ENCODE results near the gene ZNF536. TPM values are rescaled to one million over a fixed set of nuclear protein-coding genes. Genes with fewer than 3 reads are reported as not detected.

The ZNF536 gene
- total RNA-seq, 1 experiment from 2014 or later: not detected

GRCh38 chr19:30334841-30335240 lies 37.3 kb upstream of the ZNF536 start:
- H3K4me1 ChIP-seq (ENCODE audit: insufficient read depth, low read length): no peaks in the 10 kb centered on the region
- H4K20me1 ChIP-seq (ENCODE audit: low read length): no peaks in the 10 kb centered on the region
- ChIA-PET POLR2A (ENCODE audit: unreplicated experiment) (no interaction called here), CTCF (no interaction called here)
- H2AFZ ChIP-seq (ENCODE audit: low read length): no peak overlapping the region
- no peaks in the 10 kb centered on the region for H3K79me2 ChIP-seq (ENCODE audit: low read length)
- H3K4me3 ChIP-seq (ENCODE audit: low read length): no peak overlapping the region
- no peak overlapping the region for H3K9ac ChIP-seq (ENCODE audit: low read length)
- no peak overlapping the region for H3K4me2 ChIP-seq (ENCODE audit: low read length)
- DNase-seq (no peak), ATAC-seq (no peak)
- no peaks in the 10 kb centered on the region for H3K9me3 ChIP-seq (ENCODE audit: low read length)
- no peaks in the 10 kb centered on the region for H3K36me3 ChIP-seq (ENCODE audit: low read depth, low read length)
- TF ChIP-seq, protein P1, sequence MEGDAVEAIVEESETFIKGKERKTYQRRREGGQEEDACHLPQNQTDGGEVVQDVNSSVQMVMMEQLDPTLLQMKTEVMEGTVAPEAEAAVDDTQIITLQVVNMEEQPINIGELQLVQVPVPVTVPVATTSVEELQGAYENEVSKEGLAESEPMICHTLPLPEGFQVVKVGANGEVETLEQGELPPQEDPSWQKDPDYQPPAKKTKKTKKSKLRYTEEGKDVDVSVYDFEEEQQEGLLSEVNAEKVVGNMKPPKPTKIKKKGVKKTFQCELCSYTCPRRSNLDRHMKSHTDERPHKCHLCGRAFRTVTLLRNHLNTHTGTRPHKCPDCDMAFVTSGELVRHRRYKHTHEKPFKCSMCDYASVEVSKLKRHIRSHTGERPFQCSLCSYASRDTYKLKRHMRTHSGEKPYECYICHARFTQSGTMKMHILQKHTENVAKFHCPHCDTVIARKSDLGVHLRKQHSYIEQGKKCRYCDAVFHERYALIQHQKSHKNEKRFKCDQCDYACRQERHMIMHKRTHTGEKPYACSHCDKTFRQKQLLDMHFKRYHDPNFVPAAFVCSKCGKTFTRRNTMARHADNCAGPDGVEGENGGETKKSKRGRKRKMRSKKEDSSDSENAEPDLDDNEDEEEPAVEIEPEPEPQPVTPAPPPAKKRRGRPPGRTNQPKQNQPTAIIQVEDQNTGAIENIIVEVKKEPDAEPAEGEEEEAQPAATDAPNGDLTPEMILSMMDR (conservative IDR thresholded peaks at IDR 0.05; ENCODE audit: low read depth, low read length): no peak
- H3F3A ChIP-seq (ENCODE audit: low read length, unreplicated experiment): no peaks in the 10 kb centered on the region
- H3K9me2 ChIP-seq (replicated peaks; ENCODE audit: low read length): no peaks in the 10 kb centered on the region
- intact Hi-C loops (cut with micrococcal nuclease): no loop called here
- H3K27me3 ChIP-seq (ENCODE audit: low read length): no peaks in the 10 kb centered on the region
- no TSS peak for BruUV-seq (replicated peaks)
- no peak overlapping the region for H3K27ac ChIP-seq (ENCODE audit: low read length)

DNA sequence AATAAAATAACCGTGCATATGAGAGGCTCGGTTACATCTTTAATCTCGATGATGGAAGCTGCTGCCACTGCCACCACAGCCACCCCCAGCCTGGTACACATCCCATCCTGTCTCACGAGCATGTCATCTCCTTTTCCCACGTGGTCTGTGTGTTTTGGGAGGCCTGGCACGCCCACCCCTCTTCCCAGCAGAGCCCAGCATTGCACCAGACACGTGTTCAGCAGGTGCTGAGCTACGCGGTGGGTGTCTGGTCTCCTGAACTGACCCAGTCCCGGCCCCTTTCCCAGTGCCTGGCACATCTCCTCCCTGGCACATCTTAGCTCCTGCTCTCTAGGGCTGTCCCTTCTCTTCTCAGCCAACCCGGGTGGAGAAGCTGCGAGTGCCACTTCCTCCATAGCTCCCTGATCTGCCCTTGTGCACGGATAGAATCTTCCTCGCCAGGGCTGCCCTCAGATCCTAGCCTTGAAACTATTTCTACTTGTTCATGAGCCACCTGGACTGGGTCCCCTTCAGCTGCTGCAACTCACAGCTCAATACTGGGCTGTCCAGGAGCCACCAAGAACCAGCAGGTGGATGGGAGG lies 36.8 kb upstream of the ZNF536 start:
- Histone ChIP-seq H2AFZ (ENCODE audit: low read length) (no peak overlapping the region), H3K9me3 (ENCODE audit: low read length) (no peaks in the 10 kb centered on the region), H3K4me1 (ENCODE audit: insufficient read depth, low read length) (no peaks in the 10 kb centered on the region), H3K9me2 (replicated peaks; ENCODE audit: low read length) (no peaks in the 10 kb centered on the region), H3K27me3 (ENCODE audit: low read length) (no peaks in the 10 kb centered on the region), H3K9ac (ENCODE audit: low read length) (no peak overlapping the region), H3F3A (ENCODE audit: low read length, unreplicated experiment) (no peaks in the 10 kb centered on the region), H3K36me3 (ENCODE audit: low read depth, low read length) (no peaks in the 10 kb centered on the region), H3K79me2 (ENCODE audit: low read length) (no peaks in the 10 kb centered on the region), H3K4me3 (ENCODE audit: low read length) (no peak overlapping the region), H3K4me2 (ENCODE audit: low read length) (no peak overlapping the region), H3K27ac (ENCODE audit: low read length) (no peak overlapping the region), H4K20me1 (ENCODE audit: low read length) (no peaks in the 10 kb centered on the region)
- ChIA-PET CTCF (no interaction called here), POLR2A (ENCODE audit: unreplicated experiment) (no interaction called here)
- BruUV-seq (replicated peaks): no TSS peak
- no peak for DNase-seq
- ATAC-seq: no peak
- intact Hi-C loops (cut with micrococcal nuclease): no loop called here
- TF ChIP-seq EZH2 (IDR thresholded peaks at IDR 0.05; ENCODE audit: low read length, unreplicated experiment): no peak
- no peak for TF ChIP-seq EZH2phosphoT487 (IDR thresholded peaks at IDR 0.05; ENCODE audit: borderline replicate concordance, low read length)
- TF ChIP-seq, protein P1 (conservative IDR thresholded peaks at IDR 0.05; ENCODE audit: low read depth, low read length): no peak

- no TSS peak for BruUV-seq (replicated peaks)
- ChIA-PET CTCF (no interaction called here), POLR2A (ENCODE audit: unreplicated experiment) (no interaction called here)
- H3K9me3 ChIP-seq (ENCODE audit: low read length): no peaks in the 10 kb centered on the region
- no peaks in the 10 kb centered on the region for H3K4me1 ChIP-seq (ENCODE audit: insufficient read depth, low read length)
- no peak for ATAC-seq
- TF ChIP-seq EZH2phosphoT487 (IDR thresholded peaks at IDR 0.05; ENCODE audit: borderline replicate concordance, low read length): no peak
- no peak for TF ChIP-seq EZH2 (IDR thresholded peaks at IDR 0.05; ENCODE audit: low read length, unreplicated experiment)
- TF ChIP-seq, protein P1 (conservative IDR thresholded peaks at IDR 0.05; ENCODE audit: low read depth, low read length): no peak
- H3K79me2 ChIP-seq (ENCODE audit: low read length): no peaks in the 10 kb centered on the region
- no peaks in the 10 kb centered on the region for H3K27me3 ChIP-seq (ENCODE audit: low read length)
- H3F3A ChIP-seq (ENCODE audit: low read length, unreplicated experiment): no peaks in the 10 kb centered on the region
- H3K36me3 ChIP-seq (ENCODE audit: low read depth, low read length): no peaks in the 10 kb centered on the region
- H3K27ac ChIP-seq (ENCODE audit: low read length): no peak overlapping the region
- H4K20me1 ChIP-seq (ENCODE audit: low read length): no peaks in the 10 kb centered on the region
- H3K4me2 ChIP-seq (ENCODE audit: low read length): no peak overlapping the region
- H2AFZ ChIP-seq (ENCODE audit: low read length): no peak overlapping the region
- H3K9ac ChIP-seq (ENCODE audit: low read length): no peak overlapping the region
- intact Hi-C loops (cut with micrococcal nuclease): no loop called here
- no peak overlapping the region for H3K4me3 ChIP-seq (ENCODE audit: low read length)
- H3K9me2 ChIP-seq (replicated peaks; ENCODE audit: low read length): no peaks in the 10 kb centered on the region
- no peak for DNase-seq
Measured at GRCh38 chr19:30336290-30336689, 35.9 kb upstream of the ZNF536 start.
